ENCODE measurements around the gene KIAA1217. TPM values are rescaled to one million over a fixed set of nuclear protein-coding genes. Genes with fewer than 3 reads are reported as not detected.

Gene KIAA1217
- total and polyA plus RNA-seq, 2 of the 8 experiments (the other 6 are each of a cell fraction or from before 2014, with no cell fraction given) = 4.5 to 15.6 TPM

GRCh38 chr10:24440817-24441797, 232.2 kb downstream of the KIAA1217 start:
- Histone ChIP-seq H3K27ac (ENCODE audit: low read depth, low read length) (no peak overlapping the region), H2BK15ac (ENCODE audit: low read length) (no peak overlapping the region), H3K9me3 (ENCODE audit: insufficient read depth in 2 of 2, low read depth in 1 of 2, low read length in 1 of 2) (no peaks in the 10 kb centered on the region), H4K91ac (replicated peaks; ENCODE audit: insufficient read length, low read length) (no peak overlapping the region), H3K27me3 (replicated peaks in 1 of 4; ENCODE audit: control insufficient read depth in 3 of 4, extremely low read depth in 1 of 4, insufficient read depth in 3 of 4, low read length in 3 of 4) (no peaks in the 10 kb centered on the region), H3K4me3 (ENCODE audit: extremely low read depth in 1 of 4, insufficient read depth in 2 of 4, low read depth in 3 of 4, low read length in 4 of 4) (no peak overlapping the region), H3K79me1 (ENCODE audit: low read depth, low read length) (no peaks in the 10 kb centered on the region), H3K79me2 (ENCODE audit: control insufficient read depth in 1 of 2, insufficient read depth in 2 of 2, low read length in 2 of 2) (no peaks in the 10 kb centered on the region), H2BK120ac (replicated peaks; ENCODE audit: low read depth, low read length) (no peak overlapping the region), H3K23ac (ENCODE audit: insufficient read length) (no peak overlapping the region), H2AFZ (ENCODE audit: low read length) (no peak overlapping the region), H3K18ac (ENCODE audit: extremely low read depth, low read length) (no peak overlapping the region), H3K4ac (replicated peaks; ENCODE audit: insufficient read length, low read depth, low read length) (no peak overlapping the region), H3K56ac (replicated peaks; ENCODE audit: insufficient read length, low read depth, low read length) (no peak overlapping the region), H2BK12ac (ENCODE audit: low read depth, low read length) (no peak overlapping the region; the same call in 1 of the 2 replicates), H3K36me3 (ENCODE audit: control insufficient read depth in 2 of 4, insufficient read depth in 4 of 4, low read length in 3 of 4) (no peaks in the 10 kb centered on the region; a peak in 1 of 8 replicates), H4K8ac (ENCODE audit: extremely low read depth, insufficient read depth, low read length) (no peak overlapping the region), H3K4me1 (replicated peaks in 1 of 4; ENCODE audit: control insufficient read depth in 3 of 4, insufficient read depth in 4 of 4, low read length in 3 of 4) (peaks cover 0 to 11% (median 4%) of the 10 kb centered on the region in 4 experiments; a peak in 5 of 7 replicates), H2AK5ac (ENCODE audit: low read depth, low read length) (no peak overlapping the region), H3K23me2 (ENCODE audit: low read depth, low read length) (no peaks in the 10 kb centered on the region), H4K5ac (ENCODE audit: insufficient read length, low read depth, low read length) (no peak overlapping the region), H3K14ac (ENCODE audit: insufficient read length) (no peak overlapping the region), H2BK20ac (ENCODE audit: low read length) (no peak overlapping the region), H3K4me2 (ENCODE audit: insufficient read depth in 1 of 2, low read depth in 2 of 2, low read length in 2 of 2) (no peak overlapping the region), H4K20me1 (replicated peaks in 1 of 2; ENCODE audit: control insufficient read depth in 1 of 2, insufficient read depth in 2 of 2, low read length in 2 of 2) (no peaks in the 10 kb centered on the region), H2BK5ac (ENCODE audit: low read depth, low read length) (no peak overlapping the region), H3K9ac (replicated peaks in 1 of 4; ENCODE audit: extremely low read depth in 1 of 4, low read depth in 3 of 4, low read length in 3 of 4) (peak overlapping the region in 1 of 4 experiments; percentile 34; a peak in 1 of 7 replicates)
- TF ChIP-seq PHF8 (conservative IDR thresholded peaks at IDR 0.05; ENCODE audit: low read depth, low read length) = no peak
- TF ChIP-seq NANOG (IDR thresholded peaks at IDR 0.05; ENCODE audit: insufficient read depth, low read depth, low read length, poor library complexity, severe bottlenecking) = no peak
- TF ChIP-seq SIX5 (IDR thresholded peaks at IDR 0.05; ENCODE audit: low read depth, low read length) = no peak
- no peak for TF ChIP-seq KDM5A (IDR thresholded peaks at IDR 0.05; ENCODE audit: low read length)
- peak; percentile 62 for TF ChIP-seq SRF (IDR thresholded peaks at IDR 0.05; ENCODE audit: low read depth, low read length)
- POLR2A ChIA-PET (ENCODE audit: partially characterized antibody) = interaction anchor here (0.8 kb wide), 1 partner anchor 54 kb away, joined by 3 read pairs; no protein-coding TSS in a partner anchor
- CTCF ChIA-PET (ENCODE audit: partially characterized antibody) = interaction anchor here (1.1 to 3.5 kb wide), 2 partner anchors 78 to 80 kb away, joined by 3 to 15 read pairs; no protein-coding TSS in a partner anchor
- no peak for DNase-seq (ENCODE audit: low read depth in 1 of 2, low spot score in 2 of 2)
- no peak for FAIRE-seq
- WGBS, 2 experiments (ENCODE audit: extremely low coverage in 1 of 2, insufficient coverage in 1 of 2, insufficient read length in 1 of 2, insufficient replicate concordance in 2 of 2, low coverage in 1 of 2, low lambda C conversion rate in 2 of 2, missing lambda C conversion rate in 1 of 2) = 90% methylated on average over 13 of the region's 13 CpGs; no CpG with 5 or more reads in 1 of the 2 experiments

All from H1 (cell line).